HepG2 (cell line): ENCODE data around the gene NKX1-2. TPM values are rescaled to one million over a fixed set of nuclear protein-coding genes. Genes with fewer than 3 reads are reported as not detected.

ENCODE experiments used
- BCL3 ChIP-seq: sonication (generic); formaldehyde crosslinking; IDR thresholded peaks from 2 replicates; pipeline ENCODE4 v1.5.1; 2020; ENCODE audit warnings: mild to moderate bottlenecking, missing genetic modification reagents, moderate library complexity
- BHLHE40 ChIP-seq: IDR thresholded peaks from 2 replicates; pipeline ENCODE4 v1.6.1; 2011; ENCODE audit warnings: low read length, improper control_type of control experiment
- CCAR2 ChIP-seq: fragments of 200-400 bp; formaldehyde crosslinking; optimal IDR thresholded peaks from 2 replicates; pipeline ENCODE3; 2018; ENCODE audit warnings: low read depth, mild to moderate bottlenecking, low read length, moderate library complexity
- EEA1 ChIP-seq: sonication (generic); formaldehyde crosslinking; IDR thresholded peaks from 2 replicates; pipeline ENCODE4 v1.5.1; 2020; ENCODE audit warnings: mild to moderate bottlenecking, missing genetic modification reagents, borderline replicate concordance
- ETV6 ChIP-seq: sonication (generic); formaldehyde crosslinking; conservative IDR thresholded peaks from 2 replicates; pipeline ENCODE4 v1.4.0; 2020; ENCODE audit warnings: missing genetic modification reagents
- IKZF4 ChIP-seq: sonication (generic); formaldehyde crosslinking; IDR thresholded peaks from 2 replicates; pipeline ENCODE4 v1.5.1; 2020; ENCODE audit warnings: borderline replicate concordance, mild to moderate bottlenecking, low read depth, missing genetic modification reagents; ENCODE audit errors: not compliant biosample characterization
- JUNB ChIP-seq: sonication (generic); formaldehyde crosslinking; IDR thresholded peaks from 2 replicates; pipeline ENCODE4 v1.8.0; 2022; ENCODE audit warnings: missing genetic modification reagents, mild to moderate bottlenecking, borderline replicate concordance
- KIAA2018 ChIP-seq: sonication (generic); formaldehyde crosslinking; IDR thresholded peaks from 2 replicates; pipeline ENCODE4 v1.5.0; 2020; ENCODE audit warnings: mild to moderate bottlenecking, missing genetic modification reagents, borderline replicate concordance
- REL ChIP-seq: sonication (generic); formaldehyde crosslinking; conservative IDR thresholded peaks from 2 replicates; pipeline ENCODE4 v1.8.0; 2022; ENCODE audit warnings: mild to moderate bottlenecking, missing genetic modification reagents, moderate library complexity
- SAFB2 ChIP-seq: sonication (generic); formaldehyde crosslinking; IDR thresholded peaks from 2 replicates; pipeline ENCODE4 v1.5.1; 2020; ENCODE audit warnings: missing genetic modification reagents, low read depth, mild to moderate bottlenecking, borderline replicate concordance
- SYNCRIP ChIP-seq: fragments of 200-400 bp; formaldehyde crosslinking; IDR thresholded peaks from 2 replicates; pipeline ENCODE4 v1.6.1; 2018; ENCODE audit warnings: mild to moderate bottlenecking, low read depth, low read length; ENCODE audit not compliant: insufficient read depth
- TEAD3 ChIP-seq: optimal IDR thresholded peaks from 2 replicates; pipeline ENCODE3; 2016; ENCODE audit warnings: borderline replicate concordance
- TRIM22 ChIP-seq: fragments of 450-650 bp; IDR thresholded peaks from 2 replicates; pipeline ENCODE4 v1.6.1; 2017
- ZNF121 ChIP-seq: sonication (generic); formaldehyde crosslinking; IDR thresholded peaks from 2 replicates; pipeline ENCODE4 v1.5.0; 2020; ENCODE audit warnings: mild to moderate bottlenecking, missing genetic modification reagents
- ZNF670 ChIP-seq: sonication (generic); formaldehyde crosslinking; IDR thresholded peaks from 2 replicates; pipeline ENCODE4 v1.8.0; 2022; ENCODE audit warnings: mild to moderate bottlenecking, missing genetic modification reagents, borderline replicate concordance
- ZNF747 ChIP-seq: sonication (generic); formaldehyde crosslinking; IDR thresholded peaks from 2 replicates; pipeline ENCODE4 v1.8.1; 2023; ENCODE audit warnings: missing genetic modification reagents, mild to moderate bottlenecking, borderline replicate concordance
- ZNF784 ChIP-seq: sonication (generic); formaldehyde crosslinking; IDR thresholded peaks from 2 replicates; pipeline ENCODE4 v1.5.1; 2020; ENCODE audit warnings: missing genetic modification reagents, mild to moderate bottlenecking, borderline replicate concordance
- polyA plus RNA-seq, 8 experiments: library from polyadenylated mRNA; depleted of rRNA in 3 of 8; stranded (reverse) in 7 of 8; unstranded in 1 of 8; fragments of >200 nt; fragmentation: Illumina TruSeq in 4 of 8; extraction: Trizol in 4 of 8; gene quantifications; 2 replicates each; pipeline versions ENCODE4 v1.2.1 to v1.2.3, GENCODE V29; 2011 to 2016; ENCODE audit warnings: low read depth in 4 of 8, missing spikeins in 1 of 8, mixed read lengths in 1 of 8; ENCODE audit not compliant: insufficient read depth in 1 of 8
- total RNA-seq, 5 experiments: library from RNA; depleted of rRNA; stranded (reverse); fragments of >200 nt; fragmentation: Illumina TruSeq; extraction: Trizol; gene quantifications; 2 replicates each; pipeline ENCODE4 v1.2.3, GENCODE V29; 2016; ENCODE audit warnings: low read depth in 1 of 5

Gene NKX1-2
- total and polyA plus RNA-seq, 2 of the 13 experiments (the other 11 are each of a cell fraction or from before 2014, with no cell fraction given), result not detected

GRCh38 chr10:124461642-124462347 is 12.0 kb upstream of the NKX1-2 start, which contains the start of gene LHPP (continued):
- TF ChIP-seq KIAA2018 (CRISPR knock-in tag) (no peak), REL (CRISPR knock-in tag) (0 out of 2 replicates have a peak, but pooled peaks have one; percentile 31), ETV6 (CRISPR knock-in tag) (no peak; the same call in 1 of the 2 replicates), ZNF784 (peak; percentile 86), CCAR2 (no peak), JUNB (CRISPR knock-in tag) (no peak), IKZF4 (CRISPR knock-in tag) (peak; percentile 41), ZNF121 (peak; percentile 78; the same call in 1 of the 2 replicates), BCL3 (CRISPR knock-in tag) (peak; percentile 8; the same call in 1 of the 2 replicates), ZNF747 (CRISPR knock-in tag) (no peak), SAFB2 (CRISPR knock-in tag) (no peak), TRIM22 (no peak), TEAD3 (peak; percentile 11), BHLHE40 (no peak), EEA1 (no peak), SYNCRIP (no peak), ZNF670 (CRISPR knock-in tag) (0 out of 2 replicates have a peak, but pooled peaks have one; percentile 22)
